Esophagus muscularis mucosa (tissue), 3 donors: ENCODE measurements around the gene ASTN2.

Experiments used
- EP300 ChIP-seq: sonication (generic); formaldehyde crosslinking; IDR thresholded peaks from one replicate; pipeline ENCODE4 v1.6.1; 2017; ENCODE audit warnings: antibody characterized with exemption
- TF ChIP-seq, protein P1 (sequence below), 3 experiments: fragments of 200-600 bp in 2 of 3; fragments of 450-650 bp in 1 of 3; sonication (generic) in 2 of 3; IDR thresholded peaks; one replicate each; pipeline ENCODE4 v1.5.1; 2017 to 2019; ENCODE audit warnings: antibody characterized with exemption in 3 of 3, mild to moderate bottlenecking in 2 of 3, moderate library complexity in 1 of 3

- TF ChIP-seq, protein P1, sequence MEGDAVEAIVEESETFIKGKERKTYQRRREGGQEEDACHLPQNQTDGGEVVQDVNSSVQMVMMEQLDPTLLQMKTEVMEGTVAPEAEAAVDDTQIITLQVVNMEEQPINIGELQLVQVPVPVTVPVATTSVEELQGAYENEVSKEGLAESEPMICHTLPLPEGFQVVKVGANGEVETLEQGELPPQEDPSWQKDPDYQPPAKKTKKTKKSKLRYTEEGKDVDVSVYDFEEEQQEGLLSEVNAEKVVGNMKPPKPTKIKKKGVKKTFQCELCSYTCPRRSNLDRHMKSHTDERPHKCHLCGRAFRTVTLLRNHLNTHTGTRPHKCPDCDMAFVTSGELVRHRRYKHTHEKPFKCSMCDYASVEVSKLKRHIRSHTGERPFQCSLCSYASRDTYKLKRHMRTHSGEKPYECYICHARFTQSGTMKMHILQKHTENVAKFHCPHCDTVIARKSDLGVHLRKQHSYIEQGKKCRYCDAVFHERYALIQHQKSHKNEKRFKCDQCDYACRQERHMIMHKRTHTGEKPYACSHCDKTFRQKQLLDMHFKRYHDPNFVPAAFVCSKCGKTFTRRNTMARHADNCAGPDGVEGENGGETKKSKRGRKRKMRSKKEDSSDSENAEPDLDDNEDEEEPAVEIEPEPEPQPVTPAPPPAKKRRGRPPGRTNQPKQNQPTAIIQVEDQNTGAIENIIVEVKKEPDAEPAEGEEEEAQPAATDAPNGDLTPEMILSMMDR (IDR thresholded peaks at IDR 0.05), result no peak
- no peak for TF ChIP-seq EP300
Measured at GRCh38 chr9:117445631-117446030, 30.8 kb upstream of the ASTN2 start.
